NB4 (cell line): ENCODE results near the gene PFDN1.

ENCODE experiments used
- DNase-seq: peaks from one replicate; pipeline ENCODE4 v3.0.0; 2010; ENCODE audit warnings: low read depth
- H3K4me3 ChIP-seq: one replicate; pipeline ENCODE4 v1.5.1; 2011; ENCODE audit warnings: mild to moderate bottlenecking, low read depth, low read length, moderate library complexity
- CTCF ChIP-seq: IDR thresholded peaks from one replicate; pipeline ENCODE4 v1.5.1; 2012; ENCODE audit warnings: low read depth, low read length
- MAX ChIP-seq: IDR thresholded peaks from 2 replicates; pipeline ENCODE4 v1.6.1; 2011; ENCODE audit warnings: low read depth, low read length
- MYC ChIP-seq: IDR thresholded peaks from 2 replicates; pipeline ENCODE4 v1.6.1; 2011; ENCODE audit warnings: low read depth, low read length
- POLR2A ChIP-seq: IDR thresholded peaks from 2 replicates; pipeline ENCODE4 v1.6.1; 2011; ENCODE audit warnings: mild to moderate bottlenecking; ENCODE audit not compliant: insufficient read length; ENCODE audit errors: extremely low read depth

PFDN1 gene

DNA sequence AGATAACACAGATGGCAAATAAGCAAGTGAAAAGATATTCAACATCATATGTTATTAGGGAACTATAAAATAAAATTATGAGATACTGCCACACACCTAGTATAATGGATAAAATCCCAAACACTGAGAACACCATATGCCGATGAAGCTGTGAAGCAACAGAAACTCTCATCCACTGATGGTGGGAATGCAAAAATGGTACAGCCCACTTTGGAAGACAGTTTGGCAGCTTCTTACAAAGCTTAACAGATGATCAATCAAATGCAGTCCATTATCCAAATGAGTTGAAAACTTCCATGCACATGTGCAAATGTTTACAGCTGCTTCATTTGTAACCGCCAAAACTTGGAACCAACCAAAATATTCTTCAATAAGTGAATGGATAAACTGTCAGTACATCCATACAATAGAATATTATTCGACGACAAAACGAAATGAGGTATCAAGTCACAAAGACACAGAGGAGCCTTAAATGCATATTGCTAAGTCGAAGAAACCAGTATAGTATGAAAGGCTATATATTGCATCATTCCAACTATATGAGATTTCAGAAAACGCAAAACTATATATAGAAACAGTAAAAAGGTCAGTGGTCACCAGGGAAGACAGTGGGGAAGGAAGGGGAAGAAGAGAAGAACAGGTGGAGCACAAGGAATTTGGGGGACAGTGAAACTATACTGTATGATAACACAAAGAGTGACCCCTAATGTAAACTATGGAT, 14.9 kb downstream of the PFDN1 start:
- no peak for DNase-seq
- H3K4me3 ChIP-seq = no peak overlapping the region
- TF ChIP-seq MYC = no peak
- no peak for TF ChIP-seq CTCF
- no peak for TF ChIP-seq POLR2A
- TF ChIP-seq MAX = no peak

DNA sequence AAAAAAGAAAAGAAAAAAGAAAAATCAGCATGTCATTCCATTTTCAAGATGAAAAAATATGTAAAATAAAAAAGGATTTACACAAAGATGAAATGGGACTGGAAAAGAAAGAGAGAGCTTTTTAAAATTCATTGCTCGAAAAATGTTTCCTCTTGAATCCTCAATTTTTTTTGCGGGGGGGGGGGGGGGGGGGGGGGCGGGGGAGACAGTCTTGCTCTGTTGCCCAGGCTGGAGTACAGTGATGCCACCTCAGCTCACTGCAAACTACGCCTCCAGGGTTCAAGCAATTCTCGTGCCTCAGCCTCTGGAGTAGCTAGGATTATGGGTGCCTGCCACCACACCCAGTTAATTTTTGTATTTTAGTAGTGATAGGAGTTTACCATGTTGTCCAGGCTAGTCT, 16.5 kb downstream of the PFDN1 start:
- TF ChIP-seq CTCF (no peak), MAX (no peak), MYC (no peak), POLR2A (no peak)
- H3K4me3 ChIP-seq = no peak overlapping the region
- DNase-seq = no peak

DNA sequence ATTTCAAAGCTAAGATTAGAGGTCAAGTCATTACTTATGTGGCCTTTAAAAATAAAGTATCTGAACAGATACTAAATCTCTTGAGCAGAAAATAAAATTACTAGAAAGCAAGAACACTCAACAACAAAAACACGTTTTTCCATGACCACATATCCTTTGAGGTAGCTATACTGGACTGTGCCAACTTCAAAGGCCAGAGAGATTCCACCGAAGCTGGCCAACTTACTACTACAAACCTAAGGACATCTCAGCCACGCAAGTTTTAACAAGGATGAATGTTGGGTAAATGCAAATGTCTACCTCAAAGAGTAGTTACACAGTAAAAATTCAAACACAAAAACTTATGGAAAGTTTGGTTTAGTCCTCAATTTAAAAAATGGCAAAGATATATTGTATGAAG, 18.9 kb downstream of the PFDN1 start:
- no peak for DNase-seq
- no peak for TF ChIP-seq MYC
- no peak for TF ChIP-seq MAX
- no peak for TF ChIP-seq CTCF
- H3K4me3 ChIP-seq = no peak overlapping the region

DNA sequence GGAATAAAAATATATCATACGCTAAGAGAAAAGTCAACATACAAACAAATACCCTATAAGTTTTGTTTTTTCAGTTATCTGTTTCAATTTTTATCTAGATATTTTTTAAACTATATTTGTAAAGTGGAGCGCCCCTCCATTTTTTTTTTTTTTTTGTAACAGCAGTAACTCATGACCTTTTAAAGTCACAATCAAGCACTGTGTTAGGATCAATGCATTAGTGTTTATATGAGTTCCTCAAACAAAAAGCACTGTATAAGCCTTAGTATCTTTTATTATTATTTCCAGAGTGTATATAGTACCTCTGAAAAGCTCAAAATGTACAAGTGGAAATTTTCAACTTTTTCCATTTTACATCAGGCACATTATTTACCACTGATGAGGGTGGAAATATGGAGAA, 20.6 kb downstream of the PFDN1 start:
- no peak for DNase-seq
- no peak overlapping the region for H3K4me3 ChIP-seq
- no peak for TF ChIP-seq MAX
- TF ChIP-seq MYC = no peak
- no peak for TF ChIP-seq CTCF
- TF ChIP-seq POLR2A = no peak

DNA sequence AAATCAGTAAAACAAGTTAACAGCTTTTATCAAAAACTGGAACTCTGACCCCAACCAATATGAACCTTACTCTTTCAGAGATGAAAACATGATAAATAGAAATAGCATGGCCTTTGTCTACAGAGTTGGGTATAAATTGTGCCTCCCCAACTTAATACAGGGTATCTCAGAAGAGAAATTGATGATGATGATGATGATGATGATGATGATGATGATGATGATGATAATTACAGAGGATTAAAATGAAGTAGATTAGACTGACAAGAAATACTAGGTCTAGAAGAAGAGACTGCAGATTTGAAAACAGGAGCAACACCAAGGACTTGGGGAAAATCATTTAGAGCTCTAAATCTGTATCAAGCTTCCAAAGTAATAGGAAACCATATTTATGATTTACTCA, 27.1 kb downstream of the PFDN1 start:
- DNase-seq = no peak
- no peak overlapping the region for H3K4me3 ChIP-seq
- TF ChIP-seq POLR2A (no peak), MYC (no peak), MAX (no peak), CTCF (no peak)
